DMS53 treated with DMSO at 0.1 percent for 48 hours (cell line): Measurements from ENCODE around the gene TBC1D9B.

Experiments used
- DNase-seq: peaks from one replicate; lab custom pipeline; 2025; ENCODE audit not compliant: unreplicated experiment; lab: John Stamatoyannopoulos, UW

TBC1D9B gene

DNA sequence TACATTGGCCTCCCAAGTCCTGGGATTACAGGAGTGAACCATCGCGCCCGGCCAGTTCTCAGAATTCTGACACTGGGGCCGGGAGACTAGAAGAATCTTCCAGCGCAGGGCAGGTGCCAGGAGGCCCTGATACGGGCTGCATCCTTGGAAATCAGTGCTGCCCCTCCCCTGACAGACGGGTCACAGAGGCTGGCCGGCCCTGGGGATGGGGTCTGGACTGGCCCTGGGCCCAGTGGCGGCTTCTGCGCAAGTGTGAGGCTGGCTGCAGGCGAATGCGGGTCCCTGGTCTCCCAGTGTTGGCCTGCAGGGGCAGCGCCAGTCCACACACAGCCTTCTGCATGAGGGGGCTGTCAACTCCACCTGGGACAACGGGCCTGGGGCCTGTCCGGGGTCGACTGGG, 831 bp upstream of the TBC1D9B start:
- DNase-seq = no peak

DNA sequence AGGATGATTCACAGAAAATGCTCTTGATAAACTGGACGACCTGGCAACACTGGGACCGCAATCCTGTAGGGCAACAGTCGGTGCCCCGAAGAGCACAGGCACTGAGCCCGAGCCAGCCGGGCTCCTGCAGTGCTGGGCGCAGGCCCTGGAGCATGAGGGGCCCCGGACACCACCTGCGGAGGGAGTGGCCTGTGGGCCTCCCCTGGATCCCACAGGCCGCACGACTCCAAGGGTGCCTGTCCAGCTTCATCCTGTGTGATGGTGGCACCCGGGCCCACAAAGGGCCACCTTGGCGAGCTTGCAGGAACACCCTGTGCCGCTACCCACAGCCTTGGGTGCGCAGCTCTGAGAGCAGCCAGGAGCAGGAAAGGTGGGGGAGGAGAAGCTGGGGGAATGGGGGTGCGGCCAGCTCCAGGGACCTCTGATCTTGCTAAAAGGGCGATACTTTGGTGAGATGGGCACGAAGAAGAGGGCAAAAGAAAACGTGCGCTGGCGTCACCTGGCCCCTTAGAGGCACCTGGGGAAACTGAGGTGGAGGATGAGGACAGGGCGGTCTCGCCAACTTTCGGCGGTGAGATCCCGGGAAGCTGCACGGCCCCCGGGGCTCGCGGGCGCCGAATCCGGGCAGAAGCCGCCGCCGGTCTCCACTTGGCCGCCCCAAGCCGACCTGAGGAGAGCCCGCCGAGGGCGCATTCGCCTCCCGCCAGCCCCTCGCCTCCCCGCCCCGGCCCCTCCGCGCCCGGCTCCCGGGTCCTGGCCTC, 722 bp downstream of the TBC1D9B start:
- DNase-seq = no peak

DNA sequence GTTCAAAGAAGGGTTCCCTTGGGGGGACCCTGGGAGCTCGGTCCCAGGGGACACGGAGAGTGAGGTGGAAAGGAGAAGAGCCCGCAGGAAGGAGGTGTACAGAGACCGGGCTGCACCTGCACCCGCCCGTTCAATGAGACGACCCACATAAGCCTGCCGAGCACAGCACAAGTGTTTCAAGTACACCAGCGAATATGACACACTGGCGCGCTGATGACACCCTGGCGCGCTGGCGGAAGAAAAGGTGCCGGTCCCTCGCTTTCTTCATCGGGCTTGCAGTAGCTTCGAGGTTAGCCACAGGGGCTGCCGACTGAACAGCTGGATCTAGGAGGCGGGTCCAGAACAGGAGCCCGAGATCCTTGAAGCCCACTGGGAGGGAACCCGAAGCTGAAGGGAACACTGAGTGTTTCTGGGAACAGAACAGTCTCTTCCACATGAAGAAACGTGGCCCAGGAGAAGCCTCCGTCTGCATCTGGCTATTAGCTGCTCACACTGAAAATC, 1.4 kb downstream of the TBC1D9B start:
- DNase-seq = no peak

DNA sequence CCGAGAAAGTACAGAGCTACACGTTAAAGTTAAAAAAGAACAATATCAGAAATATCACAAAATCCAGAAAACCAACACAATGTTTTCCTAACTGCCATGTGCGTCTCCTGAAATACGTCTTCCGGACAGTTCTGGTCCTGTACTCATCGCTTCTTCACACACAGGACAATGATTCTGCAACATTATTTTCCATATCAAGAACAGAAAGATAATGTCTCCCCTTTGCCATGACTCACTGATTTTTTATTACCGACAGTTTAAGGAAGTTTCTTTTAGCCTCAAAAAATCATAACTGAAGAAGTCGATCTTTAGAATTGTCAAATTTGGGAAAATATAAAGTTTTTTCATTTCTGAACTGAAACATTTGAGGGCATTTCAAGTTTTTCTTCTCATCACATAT, 2.5 kb downstream of the TBC1D9B start:
- DNase-seq = no peak

DNA sequence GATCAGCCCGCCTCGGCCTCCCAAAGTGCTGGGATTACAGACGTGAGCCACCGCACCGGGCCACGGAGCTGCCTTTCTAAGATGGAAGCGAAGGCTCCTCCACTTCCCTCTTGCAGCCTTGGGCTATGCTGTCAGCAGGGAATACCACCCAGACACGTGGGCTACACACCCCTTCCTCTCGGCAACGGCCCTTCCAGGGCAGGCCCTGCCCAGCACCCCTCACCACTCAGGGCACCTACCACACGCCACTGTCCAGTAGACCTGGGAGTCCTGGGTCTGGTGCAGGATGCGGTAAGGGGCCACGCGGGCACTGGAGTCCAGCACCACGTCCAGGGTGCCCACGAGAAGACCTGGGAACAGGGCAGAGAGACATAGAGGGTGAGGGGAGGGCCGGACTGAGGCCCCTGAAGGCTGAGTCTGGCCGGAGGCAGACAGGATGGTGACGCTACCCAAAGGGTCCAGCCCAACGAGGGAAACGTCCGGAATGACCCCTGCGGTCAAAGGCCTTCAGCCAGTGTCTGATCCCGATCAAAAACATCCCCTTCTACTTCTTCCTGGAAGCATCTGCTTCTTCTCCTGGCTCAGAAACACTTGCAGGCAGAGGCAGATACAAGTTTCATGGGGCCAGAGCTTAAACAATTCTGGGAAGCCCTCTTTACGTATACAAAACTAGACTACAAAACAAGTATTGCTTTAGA, 3.1 kb downstream of the TBC1D9B start:
- DNase-seq = no peak

DNA sequence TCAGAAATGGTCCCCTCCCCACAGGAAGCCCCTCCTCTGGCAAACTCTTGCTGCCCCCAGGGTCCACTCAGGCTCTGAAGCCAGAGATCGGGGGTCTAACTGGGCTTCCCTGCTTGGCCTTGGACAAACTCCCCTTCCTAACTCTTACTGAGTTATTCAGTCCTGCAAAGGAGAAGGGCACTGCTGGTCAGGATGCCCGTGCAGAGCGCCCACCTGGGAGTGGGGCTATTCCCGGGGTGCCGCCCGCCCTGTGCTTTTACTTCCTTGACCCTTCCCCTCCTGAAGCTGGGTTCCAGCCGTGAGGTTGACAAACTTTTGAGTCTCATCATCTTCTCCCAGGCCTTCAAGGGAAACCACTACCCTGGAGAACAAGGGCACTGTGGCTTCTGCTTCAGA, 4.9 kb downstream of the TBC1D9B start:
- DNase-seq = no peak

DNA sequence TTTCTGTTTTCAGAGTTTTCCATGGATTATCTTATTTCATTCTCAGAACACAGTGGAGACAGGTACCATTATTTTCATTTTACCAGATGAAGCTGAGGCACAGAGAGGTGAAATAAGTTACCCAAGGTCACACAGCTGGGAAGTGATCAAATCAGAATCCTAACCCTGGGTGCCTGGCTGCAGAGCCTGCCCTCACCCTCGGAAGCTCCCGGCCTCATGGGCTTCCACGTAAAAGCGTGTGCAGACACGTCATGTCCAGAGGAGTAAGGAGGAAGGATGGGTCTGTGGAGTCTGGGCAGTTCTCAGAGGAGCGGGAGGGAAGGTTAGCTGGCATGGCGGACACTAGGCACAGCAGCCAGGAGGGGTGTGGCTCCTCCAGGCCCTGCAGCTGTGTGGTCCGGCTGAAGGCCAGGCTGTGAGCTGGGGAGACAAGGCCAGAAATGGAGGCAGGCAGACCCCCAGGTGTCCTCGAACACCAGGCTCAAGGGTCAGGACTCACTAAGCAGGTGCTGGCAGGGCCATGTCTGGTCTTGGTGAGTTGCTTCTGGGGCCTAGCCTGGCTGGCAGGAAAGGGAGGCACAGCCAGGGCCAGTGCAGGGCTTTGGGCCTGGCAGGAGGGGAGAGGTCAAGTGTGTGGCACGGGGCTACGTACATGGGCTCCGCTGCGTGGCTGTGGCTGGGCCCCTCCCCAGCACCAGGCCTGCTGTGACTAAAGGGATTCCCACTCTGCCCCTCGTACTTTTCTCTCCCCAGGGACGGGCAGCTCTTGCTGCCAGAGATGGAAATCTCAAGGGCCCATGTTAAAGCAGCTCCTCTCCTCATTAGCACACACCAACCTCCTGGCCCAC, 5.6 kb downstream of the TBC1D9B start:
- no peak for DNase-seq

DNA sequence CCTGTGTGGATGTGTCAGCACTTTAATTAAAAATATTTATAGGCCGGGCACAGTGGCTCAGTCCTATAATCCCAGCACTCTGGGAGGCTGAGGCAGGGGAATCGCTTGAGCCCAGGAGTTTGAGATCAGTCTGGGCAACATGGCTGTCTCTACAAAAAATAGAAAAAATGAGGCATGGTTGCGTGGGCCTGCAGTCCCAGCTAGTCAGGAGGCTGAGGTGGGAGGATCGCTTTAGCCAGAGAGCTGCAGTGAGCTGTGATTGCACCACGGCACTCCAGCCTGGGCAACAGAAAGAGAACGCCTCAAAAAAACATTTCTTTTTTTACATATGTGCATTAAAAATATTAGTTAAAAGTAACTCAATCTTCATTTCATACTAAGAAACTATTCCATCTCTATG, 6.2 kb downstream of the TBC1D9B start:
- DNase-seq = no peak

DNA sequence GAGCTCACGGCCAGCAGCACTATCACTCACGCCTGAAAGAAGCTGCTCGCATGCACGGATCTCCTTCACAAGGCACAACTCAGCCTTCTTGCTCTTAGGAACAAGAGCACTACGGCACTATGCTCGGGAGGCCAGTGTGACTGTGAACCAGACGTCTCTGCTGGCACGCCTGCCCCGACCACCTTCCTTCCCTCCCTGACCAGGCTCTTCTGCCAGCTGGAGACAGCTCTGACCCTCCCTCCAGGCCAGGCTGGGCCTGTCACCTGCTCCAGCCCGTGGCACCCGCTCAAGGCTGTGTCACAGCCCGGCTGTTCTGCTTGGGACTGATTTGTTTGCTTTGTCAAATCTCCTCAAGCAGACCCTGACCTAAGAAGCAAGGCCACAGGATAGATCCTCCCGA, 7.0 kb downstream of the TBC1D9B start:
- DNase-seq = no peak

DNA sequence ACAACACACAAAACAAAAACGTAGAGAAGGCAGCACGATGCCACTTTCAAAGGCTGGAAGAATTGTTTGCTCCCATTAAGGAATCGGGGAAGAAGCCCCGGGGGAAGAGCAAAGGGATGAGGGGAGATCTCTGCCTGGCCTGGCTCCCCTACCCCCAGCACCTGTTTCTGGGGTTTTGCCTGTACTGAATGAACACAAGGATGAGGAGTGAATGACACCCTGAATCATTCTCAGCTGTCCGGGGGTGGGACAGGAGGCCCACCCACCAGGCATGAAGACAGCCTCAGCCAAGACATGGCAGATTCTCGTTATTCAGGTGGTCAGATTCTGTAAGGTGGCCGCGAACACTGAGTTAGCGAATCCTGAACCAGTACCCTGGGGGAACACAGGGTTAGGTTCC, 7.5 kb downstream of the TBC1D9B start:
- no peak for DNase-seq

DNA sequence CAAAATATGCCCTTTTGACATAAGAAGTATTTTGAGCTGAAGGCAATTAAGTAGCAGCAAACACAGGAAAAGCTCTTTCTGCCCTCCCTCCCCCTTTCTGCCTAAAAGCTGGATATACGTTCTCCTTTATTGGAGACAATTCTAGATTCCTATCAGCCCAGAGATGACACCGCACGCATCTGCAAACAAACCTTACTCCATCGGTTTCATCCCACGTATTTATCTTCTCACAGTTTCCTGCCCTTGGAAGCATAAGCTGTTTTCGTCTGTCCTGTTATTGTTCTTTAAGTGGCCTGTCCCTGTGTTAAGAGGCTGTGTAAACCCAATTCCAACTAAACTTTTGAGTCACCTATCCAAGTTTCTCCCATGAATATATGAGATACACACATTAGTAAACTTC, 11.8 kb downstream of the TBC1D9B start:
- no peak for DNase-seq

DNA sequence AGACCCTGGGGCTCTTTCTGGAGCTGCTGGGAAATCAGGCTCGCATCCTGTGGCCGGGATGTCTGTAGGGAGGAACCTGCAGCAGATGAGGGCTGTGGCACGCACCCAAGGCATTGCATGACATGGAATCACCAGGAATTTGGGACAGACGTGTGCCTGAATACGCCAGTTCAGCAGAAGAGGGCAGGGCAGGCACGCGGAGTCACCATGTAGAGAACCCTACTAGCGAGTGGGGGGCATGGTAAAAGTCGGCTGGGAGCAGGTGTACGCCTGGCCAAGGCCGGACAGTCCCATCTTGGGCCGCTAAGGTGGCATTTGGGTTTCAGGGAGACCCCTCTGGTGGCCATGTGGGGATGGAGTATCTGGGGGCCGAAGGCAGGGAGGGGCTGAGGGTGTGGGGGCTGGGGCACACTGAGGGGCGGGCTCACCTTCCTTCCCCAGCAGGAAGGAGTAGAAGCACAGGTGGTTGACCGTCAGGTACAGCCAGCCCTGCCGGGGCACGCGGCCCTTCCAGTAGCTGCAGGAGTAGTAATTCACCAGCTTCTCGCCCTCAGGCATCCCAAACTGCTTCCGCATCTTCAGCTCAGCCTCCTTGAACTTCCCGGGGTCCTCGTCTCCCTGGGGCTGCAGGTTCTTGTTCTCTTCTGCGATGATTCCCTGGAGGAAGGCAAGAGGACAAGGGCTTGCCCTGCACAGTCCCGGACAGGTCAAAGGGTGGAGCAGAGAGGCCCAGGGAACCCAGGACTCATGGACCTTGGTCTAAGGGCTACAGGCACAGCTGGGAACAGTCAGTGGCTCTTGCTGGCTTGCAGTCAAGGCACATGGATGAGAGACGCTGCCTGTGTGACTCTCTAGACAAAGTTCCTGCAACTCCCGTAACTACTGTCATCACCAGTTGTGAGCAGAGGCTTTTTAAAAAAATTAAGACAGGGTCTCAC, 13.5 kb downstream of the TBC1D9B start:
- DNase-seq = no peak

DNA sequence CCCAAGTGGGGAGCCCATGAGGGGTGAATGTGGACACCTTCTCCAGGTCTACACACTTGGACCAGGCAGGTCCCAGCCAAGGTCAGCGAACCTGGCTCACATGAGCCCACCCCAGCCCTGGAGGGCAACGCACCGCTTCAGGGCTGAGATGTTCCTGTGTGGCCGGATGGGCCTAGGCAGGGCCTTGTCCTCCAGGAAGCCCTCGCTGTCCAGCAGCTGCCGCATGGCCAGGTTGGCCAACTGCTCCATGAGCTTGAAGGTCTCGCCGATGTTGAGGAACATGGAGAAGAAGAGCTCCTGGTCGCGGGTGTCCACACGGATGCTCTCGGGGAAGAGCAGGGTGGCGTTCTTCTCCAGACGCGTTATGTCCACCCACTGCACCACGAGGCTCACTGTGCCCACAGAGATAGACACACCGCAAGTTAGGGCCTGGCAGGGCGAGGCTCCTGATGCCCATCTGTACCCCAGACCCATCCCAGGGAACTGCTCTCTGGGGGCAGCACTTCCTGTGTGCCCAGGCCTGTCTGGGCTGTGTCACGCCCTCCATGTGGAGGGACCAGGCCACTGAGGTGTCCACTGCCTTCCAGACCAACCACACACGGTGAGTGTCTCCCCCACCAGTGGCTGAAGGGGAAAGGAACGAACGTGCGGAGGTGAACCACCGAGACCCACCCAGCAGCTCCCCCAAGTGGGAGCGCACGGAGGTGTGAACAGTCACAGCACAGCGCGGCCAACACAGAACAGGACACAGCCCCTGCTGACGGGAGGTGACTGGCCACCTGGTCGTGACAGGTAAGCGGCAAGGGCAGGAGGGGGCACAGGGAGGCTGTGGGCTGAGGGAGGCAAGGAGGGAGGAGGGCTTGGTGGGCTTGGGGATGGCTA, 14.4 kb downstream of the TBC1D9B start:
- DNase-seq = no peak

DNA sequence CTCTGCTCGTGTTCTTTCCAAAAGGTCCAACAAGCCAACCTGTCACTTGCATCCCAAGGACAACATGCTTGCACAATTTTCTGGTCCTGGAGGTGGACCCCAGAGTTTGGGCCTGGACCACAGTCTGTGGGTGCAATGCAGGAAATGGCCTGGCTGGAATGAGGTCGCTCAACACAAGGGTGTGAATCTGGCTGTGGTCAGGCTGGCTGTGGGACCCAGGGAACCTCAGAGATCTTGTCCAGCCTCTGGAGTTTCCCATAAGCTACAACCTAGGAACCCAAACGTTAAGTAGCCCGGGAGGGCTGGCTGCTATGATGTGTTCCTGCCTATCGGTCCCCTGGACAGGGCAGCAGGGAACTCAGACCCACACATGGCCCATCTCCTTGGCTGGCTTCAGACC, 15.4 kb downstream of the TBC1D9B start:
- no peak for DNase-seq

DNA sequence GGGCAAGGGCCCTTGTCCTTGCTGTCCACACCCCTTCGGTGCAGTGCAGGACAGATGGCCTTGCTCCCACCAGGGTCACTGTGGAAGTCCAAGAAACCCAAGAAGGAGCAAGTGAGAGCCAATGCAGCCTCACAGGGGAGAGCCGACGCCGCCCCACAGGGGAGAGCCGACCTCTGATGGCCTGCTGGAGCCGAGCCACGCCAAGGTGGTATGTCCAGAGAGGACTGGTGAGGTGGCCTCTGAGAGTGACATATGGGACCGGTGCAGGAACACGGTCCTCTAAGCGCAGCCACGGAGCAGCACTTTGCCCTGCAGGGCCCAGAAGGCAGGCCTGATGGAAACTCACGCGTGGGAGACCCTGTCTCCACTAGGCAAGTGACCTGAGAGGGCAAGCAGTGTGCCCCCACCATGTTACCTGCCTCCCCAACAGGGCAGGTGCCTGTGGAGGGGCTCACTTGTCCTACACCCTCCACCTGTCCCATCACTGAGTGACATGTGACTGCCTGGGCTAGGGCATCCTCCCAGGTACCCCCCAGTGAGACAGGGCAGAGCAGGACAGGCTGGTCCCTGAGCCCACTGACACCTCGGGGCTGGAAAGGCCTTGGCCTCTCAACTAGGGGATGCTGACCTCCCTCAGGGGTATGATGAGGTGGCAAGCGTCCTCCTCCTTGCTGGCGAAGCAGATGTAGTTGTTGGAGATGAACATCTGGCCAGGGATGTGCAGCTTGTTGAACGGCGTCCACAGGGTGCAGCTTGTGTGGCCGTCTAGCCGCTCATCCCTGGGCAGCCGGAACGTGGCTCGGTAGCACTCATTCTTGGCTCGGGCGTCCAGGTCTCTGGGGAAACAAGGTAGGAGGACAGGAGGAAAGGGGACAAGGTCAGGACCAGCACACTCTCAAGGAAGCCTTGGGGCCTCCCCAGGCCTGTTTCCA, 16.7 kb downstream of the TBC1D9B start:
- no peak for DNase-seq

DNA sequence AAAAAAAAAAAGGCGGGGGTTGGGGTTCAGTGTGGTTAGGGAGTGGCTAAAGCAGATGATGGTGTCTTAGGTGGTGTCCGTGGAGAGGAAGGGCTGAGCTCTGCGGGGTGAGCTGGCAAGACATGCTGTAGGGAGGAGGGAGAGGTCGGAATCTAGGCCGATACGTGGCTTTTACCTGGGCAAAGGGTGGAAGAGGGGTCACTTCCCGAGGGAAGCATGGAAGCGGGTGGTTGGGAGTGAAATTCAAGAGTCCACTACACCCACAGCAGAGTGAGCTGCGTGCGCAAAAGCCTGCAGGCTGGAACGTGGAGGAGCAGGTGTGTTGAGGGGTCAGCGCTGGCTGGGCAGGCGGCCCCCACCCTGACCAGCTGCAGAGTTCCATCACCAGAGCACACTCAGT, 17.8 kb downstream of the TBC1D9B start:
- DNase-seq = no peak

DNA sequence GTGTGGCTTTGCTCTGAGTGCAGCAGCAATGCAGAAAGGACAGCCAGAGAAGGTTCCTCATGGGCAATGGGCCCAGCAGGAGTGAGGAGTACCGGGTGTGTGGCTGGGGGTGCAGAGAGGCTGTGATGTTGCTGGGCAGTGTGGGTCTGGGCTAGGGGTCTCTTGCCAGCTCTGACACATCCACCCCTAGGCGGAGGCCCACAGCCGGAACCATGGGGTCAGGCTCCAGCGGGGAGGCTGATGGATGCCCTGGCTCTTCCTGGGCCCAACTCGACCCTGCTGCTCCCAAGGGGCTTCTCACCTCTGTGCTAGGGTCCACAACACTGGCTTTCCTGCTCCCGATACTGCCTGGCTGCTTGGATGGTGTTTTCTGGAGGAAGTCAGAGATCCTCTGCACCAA, 19.9 kb downstream of the TBC1D9B start:
- no peak for DNase-seq

DNA sequence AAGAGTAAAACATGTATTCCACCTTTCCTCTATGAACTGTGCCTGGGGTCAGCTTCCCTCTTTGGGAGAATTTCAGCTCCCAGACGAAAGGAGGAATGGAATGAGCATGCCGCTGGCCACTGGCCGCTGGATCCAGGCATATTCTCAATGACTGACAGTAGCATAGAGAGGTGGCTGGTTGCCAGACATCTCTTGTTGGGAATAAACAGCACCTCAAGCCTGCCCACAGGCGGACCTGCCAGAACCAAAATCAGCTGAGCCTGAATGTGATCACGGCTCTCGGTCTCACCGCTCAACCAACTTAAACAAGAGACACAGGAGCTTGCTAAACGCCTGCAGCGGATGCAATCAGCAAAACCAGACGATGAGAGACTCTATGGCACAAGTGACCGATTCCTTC, 20.6 kb downstream of the TBC1D9B start:
- no peak for DNase-seq
